SU-DHL-6 (cell line): Measurements from ENCODE around the gene INPP5A.

Experiments
- CTCF ChIP-seq: fragments of 200-600 bp; sonication (generic); IDR thresholded peaks from one replicate; pipeline ENCODE4 v1.5.1; 2017; ENCODE audit warnings: antibody characterized with exemption, mild to moderate bottlenecking, low read length, moderate library complexity; ENCODE audit not compliant: insufficient read depth, poor library complexity, severe bottlenecking
- EZH2phosphoT487 ChIP-seq: fragments of 200-600 bp; sonication (generic), shearing (Covaris generic); conservative IDR thresholded peaks from 2 replicates; pipeline ENCODE4 v1.6.1; 2018; ENCODE audit warnings: mild to moderate bottlenecking, antibody characterized with exemption, low read length, moderate library complexity, mixed read lengths

GRCh38 chr10:132489704-132490534 lies 47.7 kb upstream of the INPP5A start:
- TF ChIP-seq CTCF (no peak), EZH2phosphoT487 (no peak)
